Effector CD4-positive, alpha-beta T cell (primary cell): ENCODE measurements around the gene TMEM161A.

Experiments used
- DNase-seq: peaks from one replicate; pipeline ENCODE4 v3.0.0-alpha.2; 2020

TMEM161A gene

DNA sequence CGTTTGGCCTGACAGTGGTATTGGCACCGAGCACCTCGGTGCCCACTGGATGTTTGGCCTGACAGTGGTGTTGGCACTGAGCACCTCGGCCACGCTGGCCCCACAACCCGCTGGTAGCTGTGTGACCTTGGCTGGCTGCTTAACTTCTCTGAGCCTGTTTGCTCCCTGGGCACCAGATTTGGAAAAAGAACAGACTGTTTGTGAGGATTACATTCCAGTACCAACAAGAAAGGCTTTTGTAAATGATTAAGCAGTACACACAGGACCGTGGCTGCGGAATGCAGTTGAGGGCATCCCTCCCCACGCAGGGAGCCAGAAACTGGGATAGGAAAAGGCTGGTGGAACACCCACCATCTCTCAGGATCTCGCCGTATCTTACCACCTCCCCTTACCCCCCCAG, 42.6 kb downstream of the TMEM161A start:
- DNase-seq, result no peak

GRCh38 chr19:19094513-19094912, 43.8 kb downstream of the TMEM161A start:
- DNase-seq, result no peak

DNA sequence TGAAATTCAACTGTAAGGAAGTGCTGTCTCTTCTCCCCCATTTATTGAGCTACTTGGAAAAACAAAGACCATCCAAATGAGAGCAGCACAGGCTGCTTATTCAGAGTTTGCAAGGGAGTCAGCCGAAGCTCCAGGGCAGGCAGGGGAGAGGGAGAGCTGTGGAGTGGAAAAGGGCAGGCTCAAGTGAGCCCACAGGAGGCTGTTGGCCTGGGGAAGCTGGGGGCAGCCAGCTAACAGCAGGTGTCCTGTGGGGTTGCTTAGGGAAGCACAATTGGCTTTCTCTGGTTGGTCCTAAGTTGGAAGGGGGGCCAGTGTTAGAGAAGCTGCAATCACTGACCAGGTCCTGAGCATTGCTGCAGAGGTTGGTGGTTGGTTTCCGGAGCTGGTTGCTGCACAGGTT, 50.6 kb downstream of the TMEM161A start:
- no peak for DNase-seq

GRCh38 chr19:19083413-19084178, 54.7 kb downstream of the TMEM161A start:
- no peak for DNase-seq

DNA sequence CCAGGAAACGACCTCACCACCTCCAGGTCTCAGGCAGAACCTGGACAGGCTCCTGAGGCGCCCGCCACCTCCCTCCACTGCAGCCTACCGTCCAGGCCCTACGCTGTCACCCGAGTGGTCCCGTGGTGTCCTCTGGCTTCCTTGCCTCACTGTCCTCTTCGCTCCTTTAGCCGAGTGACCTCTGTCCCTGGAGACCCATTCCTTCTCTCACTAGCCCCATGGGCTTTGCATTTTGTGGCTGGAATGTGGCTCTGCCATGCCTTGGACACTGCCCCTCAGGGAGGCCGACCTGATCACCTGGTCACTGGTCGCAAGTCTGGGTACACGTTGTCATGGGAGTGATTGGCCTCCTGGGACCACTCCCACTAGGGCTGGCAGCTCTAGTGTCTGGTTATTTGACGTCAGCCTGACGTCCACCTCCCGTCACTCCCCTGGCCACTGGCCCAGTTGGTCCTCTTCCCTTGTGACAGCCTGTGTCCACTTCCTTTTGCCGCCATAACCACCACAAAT, 56.6 kb downstream of the TMEM161A start:
- DNase-seq, result no peak

DNA sequence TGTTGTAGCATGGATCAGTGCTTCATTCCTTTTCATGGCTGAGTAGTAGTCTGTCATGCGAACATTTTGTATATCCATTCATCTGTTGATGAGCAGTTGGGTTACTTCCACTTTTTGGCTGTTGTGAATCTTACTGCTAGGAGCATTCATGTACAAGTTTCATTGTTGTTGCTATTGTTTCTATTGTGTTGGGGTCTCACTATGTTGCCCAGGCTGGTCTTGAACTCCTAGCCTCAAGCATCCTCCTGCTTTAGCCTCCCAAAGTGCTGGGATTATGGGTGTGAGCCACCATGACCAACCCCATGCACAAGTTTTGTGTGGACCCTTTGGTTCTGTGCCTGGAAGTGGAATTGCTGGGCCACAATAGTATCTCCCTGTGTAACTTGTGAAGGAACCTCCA, 58.7 kb downstream of the TMEM161A start:
- no peak for DNase-seq

- no peak for DNase-seq
Measured at GRCh38 chr19:19078801-19079200, 59.5 kb downstream of the TMEM161A start.

DNA sequence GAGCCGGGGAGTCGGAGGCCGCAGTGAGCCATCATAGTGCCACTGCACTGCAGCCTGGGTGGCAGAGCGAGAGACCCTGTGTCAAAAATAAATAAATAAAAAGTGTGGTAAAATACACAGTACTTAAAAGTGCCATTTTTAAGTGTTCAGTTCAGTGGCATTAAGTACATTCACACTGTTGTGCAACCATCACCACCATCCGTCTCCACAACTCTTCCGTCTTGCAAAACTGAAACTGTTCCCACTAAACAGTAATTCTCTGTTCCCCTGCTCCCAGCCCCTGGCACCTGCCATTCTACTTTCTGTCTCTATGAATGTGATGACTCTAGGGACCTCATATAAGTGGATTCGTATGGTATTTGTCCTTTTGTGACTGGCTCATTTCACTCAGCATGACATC, 61.2 kb downstream of the TMEM161A start:
- DNase-seq, result no peak

- no peak for DNase-seq
Measured at GRCh38 chr19:19076476-19076875, 61.8 kb downstream of the TMEM161A start.

DNA sequence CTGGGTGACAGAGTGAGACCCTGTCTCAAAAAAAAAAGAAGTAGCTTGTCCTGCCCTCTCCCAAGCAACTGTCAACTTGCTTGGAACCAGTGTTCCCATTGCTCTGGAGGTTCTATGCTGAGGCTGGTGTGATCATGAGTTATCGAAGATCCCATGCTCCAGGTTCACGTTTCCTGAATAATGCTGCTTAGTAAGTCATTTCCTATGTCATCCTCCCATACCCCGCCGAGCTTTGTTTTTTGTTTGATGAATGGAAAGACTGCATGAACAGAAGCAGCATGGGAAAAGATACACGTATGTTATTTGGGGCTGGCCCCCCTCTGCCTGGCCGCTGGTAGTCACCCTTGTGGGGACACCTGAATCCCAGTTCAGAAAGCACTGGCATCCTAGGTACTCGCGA, 63.2 kb downstream of the TMEM161A start:
- DNase-seq, result no peak

GRCh38 chr19:19074196-19074882, 63.9 kb downstream of the TMEM161A start:
- DNase-seq, result no peak

- no peak for DNase-seq
Measured at GRCh38 chr19:19071897-19072296, 66.4 kb downstream of the TMEM161A start.
